HCT116 (cell line): ENCODE measurements around the gene TIAM2. TPM values are rescaled to one million over a fixed set of nuclear protein-coding genes. Genes with fewer than 3 reads are reported as not detected.

Experiments used
- ATAC-seq: fragments of 200-7000 bp; cut with Tn5 transposase; 2 replicates; pipeline ENCODE4 v1.9.1; 2020; ENCODE audit warnings: mild to moderate bottlenecking, moderate library complexity
- BruUV-seq: library from RNA; stranded (reverse); fragments of 400-500 nt; replicated peaks from 2 replicates; lab custom pipeline; 2021; lab: Mats Ljungman, UMichigan
- CTCF ChIA-PET: fragments of 300-600 bp; sonication (Branson Sonifier 250); formaldehyde crosslinking; loops from one replicate; lab custom pipeline; 2021; ENCODE audit warnings: antibody characterized with exemption; lab: Charles Lee
- POLR2A ChIA-PET: fragments of 300-600, 350-600 bp; sonication (Branson Sonifier 250); formaldehyde crosslinking; loops from one replicate; lab custom pipeline; 2021; ENCODE audit warnings: antibody characterized with exemption; lab: Charles Lee
- RAD21 ChIA-PET, 2 experiments: fragments of 300-600 bp; sonication (Branson Sonifier 250); formaldehyde crosslinking; loops; one replicate each; lab custom pipeline; 2023; ENCODE audit warnings: low total read pairs in 2 of 2; ENCODE audit not compliant: uncharacterized antibody in 2 of 2, unreplicated experiment in 2 of 2, low non-redundant PET in 1 of 2; lab: Charles Lee
- DNase-seq: peaks from one replicate; pipeline ENCODE4 v3.0.0-alpha.2; 2010; ENCODE audit warnings: low read depth, low spot score
- H2AFZ ChIP-seq: fragments of 200-600 bp; shearing (Covaris generic), sonication (generic); 2 replicates; pipeline ENCODE4 v1.6.1; 2017; ENCODE audit warnings: low read depth, mixed run types, mixed read lengths, antibody characterized with exemption, low read length; ENCODE audit not compliant: poor library complexity, severe bottlenecking
- H3K27ac ChIP-seq: 2 replicates; pipeline ENCODE4 v1.5.1; 2012; ENCODE audit warnings: low read depth, low read length
- H3K27me3 ChIP-seq: fragments of 200-600 bp; sonication (generic); 2 replicates; pipeline ENCODE4 v1.6.1; 2016; ENCODE audit warnings: mixed run types, low read length, mixed read lengths; ENCODE audit not compliant: insufficient read depth
- H3K36me3 ChIP-seq, 2 experiments: fragments of 200-500 bp in 1 of 2; fragments of 200-600 bp in 1 of 2; sonication (Bioruptor generic) in 1 of 2; sonication (generic) in 1 of 2; 2 replicates each; pipeline versions ENCODE4 v1.5.1 to v1.6.1; 2014 to 2016; ENCODE audit warnings: low read length in 2 of 2, inconsistent platforms in 1 of 2, mixed read lengths in 1 of 2, mixed run types in 1 of 2; ENCODE audit not compliant: insufficient read depth in 2 of 2, control insufficient read depth in 1 of 2
- H3K4me1 ChIP-seq, 2 experiments: fragments of 200-600 bp in 1 of 2; sonication (generic) in 1 of 2; 2 replicates each; pipeline versions ENCODE4 v1.5.1 to v1.6.1; 2012 to 2017; ENCODE audit warnings: low read length in 2 of 2, inconsistent platforms in 1 of 2, mild to moderate bottlenecking in 1 of 2, mixed read lengths in 1 of 2, mixed run types in 1 of 2, moderate library complexity in 1 of 2; ENCODE audit not compliant: insufficient read depth in 2 of 2, control insufficient read depth in 1 of 2
- H3K4me2 ChIP-seq: fragments of 200-600 bp; sonication (generic); 2 replicates; pipeline ENCODE4 v1.6.1; 2017; ENCODE audit warnings: mixed run types, low read length, mixed read lengths
- H3K4me3 ChIP-seq, 2 experiments: fragments of 200-600 bp in 1 of 2; sonication (generic) in 1 of 2; replicated peaks in 1 of 2; 2 replicates each; pipeline ENCODE4 v1.5.1; 2011 to 2016; ENCODE audit warnings: low read length in 2 of 2, control low read depth in 1 of 2, low read depth in 1 of 2, mild to moderate bottlenecking in 1 of 2, mixed read lengths in 1 of 2, mixed run types in 1 of 2
- H3K79me2 ChIP-seq: fragments of 200-600 bp; sonication (generic); 2 replicates; pipeline ENCODE4 v1.6.1; 2017; ENCODE audit warnings: mild to moderate bottlenecking, mixed run types, low read length, moderate library complexity, mixed read lengths; ENCODE audit not compliant: insufficient read depth
- H3K9ac ChIP-seq: fragments of 200-600 bp; sonication (generic); 2 replicates; pipeline ENCODE4 v1.6.1; 2016; ENCODE audit warnings: low read length, mixed read lengths
- H3K9me2 ChIP-seq: fragments of 200-600 bp; sonication (generic), shearing (Covaris generic); 2 replicates; pipeline ENCODE4 v1.6.1; 2017; ENCODE audit warnings: mixed run types, mild to moderate bottlenecking, moderate library complexity; ENCODE audit not compliant: insufficient read depth
- H3K9me3 ChIP-seq, 2 experiments: fragments of 200-500 bp in 1 of 2; fragments of 200-600 bp in 1 of 2; sonication (Bioruptor generic) in 1 of 2; sonication (generic) in 1 of 2; 2 replicates each; pipeline ENCODE4 v1.6.1; 2014 to 2017; ENCODE audit warnings: low read length in 2 of 2, mixed read lengths in 2 of 2, inconsistent platforms in 1 of 2, low read depth in 1 of 2, mild to moderate bottlenecking in 1 of 2, mixed run types in 1 of 2, moderate library complexity in 1 of 2; ENCODE audit not compliant: control insufficient read depth in 1 of 2, insufficient read depth in 1 of 2
- H4K20me1 ChIP-seq: fragments of 200-600 bp; sonication (generic), shearing (Covaris generic); 2 replicates; pipeline ENCODE4 v1.6.1; 2017; ENCODE audit warnings: mixed run types, mild to moderate bottlenecking, moderate library complexity; ENCODE audit not compliant: insufficient read depth
- EGR1 ChIP-seq: IDR thresholded peaks from 2 replicates; pipeline ENCODE4 v1.6.1; 2012; ENCODE audit warnings: low read depth
- ELF1 ChIP-seq: IDR thresholded peaks from 2 replicates; pipeline ENCODE4 v1.6.1; 2012; ENCODE audit warnings: low read depth, borderline replicate concordance
- EZH2phosphoT487 ChIP-seq: fragments of 200-600 bp; IDR thresholded peaks from 2 replicates; pipeline ENCODE4 v1.6.1; 2018; ENCODE audit warnings: antibody characterized with exemption, borderline replicate concordance
- JUND ChIP-seq: IDR thresholded peaks from 2 replicates; pipeline ENCODE4 v1.6.1; 2012
- POLR2A ChIP-seq: IDR thresholded peaks from 2 replicates; pipeline ENCODE4 v1.7.0; 2011; ENCODE audit warnings: borderline replicate concordance; ENCODE audit not compliant: insufficient read depth, insufficient read length; ENCODE audit errors: extremely low read depth
- POLR2AphosphoS5 ChIP-seq: IDR thresholded peaks from 2 replicates; pipeline ENCODE4 v1.6.1; 2011; ENCODE audit warnings: mild to moderate bottlenecking, low read depth, low read length, moderate library complexity
- RAD21 ChIP-seq: IDR thresholded peaks from 2 replicates; pipeline ENCODE4 v1.6.1; 2012; ENCODE audit warnings: low read depth, mild to moderate bottlenecking
- TCF7L2 ChIP-seq: IDR thresholded peaks from 2 replicates; pipeline ENCODE4 v1.7.0; 2011; ENCODE audit warnings: borderline replicate concordance, inconsistent platforms; ENCODE audit not compliant: insufficient read depth, insufficient read length; ENCODE audit errors: extremely low read depth
- YY1 ChIP-seq: IDR thresholded peaks from 2 replicates; pipeline ENCODE4 v1.6.1; 2011; ENCODE audit warnings: low read length, low read depth, moderate library complexity, mild to moderate bottlenecking; ENCODE audit not compliant: insufficient replicate concordance; ENCODE audit errors: extremely low read depth
- ZNF274 ChIP-seq: fragments of 200-500 bp; sonication (Bioruptor generic); IDR thresholded peaks from 2 replicates; pipeline ENCODE4 v1.6.1; 2014; ENCODE audit warnings: mild to moderate bottlenecking, low read depth, low read length, inconsistent platforms
- intact Hi-C: fragments of 100-400 bp; cut with micrococcal nuclease; formaldehyde crosslinking; loops from 2 replicates; pipeline ENCODE4 v1.10.0; 2022
- total RNA-seq: library from RNA; stranded (reverse); gene quantifications from one replicate; pipeline ENCODE4 v1.2.1, GENCODE V29; 2021; ENCODE audit not compliant: unreplicated experiment
- TF ChIP-seq, protein P1 (sequence below): IDR thresholded peaks from 2 replicates; pipeline ENCODE4 v1.6.1; 2011; ENCODE audit warnings: mild to moderate bottlenecking, low read length, moderate library complexity; ENCODE audit not compliant: insufficient replicate concordance; ENCODE audit errors: extremely low read depth
- TF ChIP-seq, protein P2 (sequence below): IDR thresholded peaks from 2 replicates; pipeline ENCODE4 v1.6.1; 2012
- TF ChIP-seq, protein P3 (sequence below): IDR thresholded peaks from 2 replicates; pipeline ENCODE4 v1.6.1; 2012

The TIAM2 gene
- total RNA-seq, 1 experiment from 2014 or later = 9.4 TPM

DNA sequence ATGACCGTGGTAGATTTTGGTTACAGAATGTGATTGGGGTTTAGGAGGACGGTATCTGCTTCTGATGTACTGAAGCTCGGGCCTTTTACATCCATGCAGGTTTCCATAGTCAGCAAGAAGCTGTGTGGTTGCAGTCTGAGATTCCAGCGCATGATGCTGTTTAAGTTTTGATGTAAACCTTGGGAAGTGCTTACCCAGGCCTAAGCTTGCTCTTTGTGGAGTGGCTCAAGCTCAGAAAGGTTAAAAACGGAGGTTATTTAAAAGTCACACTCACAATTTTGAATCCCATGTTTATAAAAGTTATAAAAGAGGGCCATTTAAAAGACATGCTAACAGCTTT lies 121.4 kb downstream of the TIAM2 start (continued):
- TF ChIP-seq, protein P1, sequence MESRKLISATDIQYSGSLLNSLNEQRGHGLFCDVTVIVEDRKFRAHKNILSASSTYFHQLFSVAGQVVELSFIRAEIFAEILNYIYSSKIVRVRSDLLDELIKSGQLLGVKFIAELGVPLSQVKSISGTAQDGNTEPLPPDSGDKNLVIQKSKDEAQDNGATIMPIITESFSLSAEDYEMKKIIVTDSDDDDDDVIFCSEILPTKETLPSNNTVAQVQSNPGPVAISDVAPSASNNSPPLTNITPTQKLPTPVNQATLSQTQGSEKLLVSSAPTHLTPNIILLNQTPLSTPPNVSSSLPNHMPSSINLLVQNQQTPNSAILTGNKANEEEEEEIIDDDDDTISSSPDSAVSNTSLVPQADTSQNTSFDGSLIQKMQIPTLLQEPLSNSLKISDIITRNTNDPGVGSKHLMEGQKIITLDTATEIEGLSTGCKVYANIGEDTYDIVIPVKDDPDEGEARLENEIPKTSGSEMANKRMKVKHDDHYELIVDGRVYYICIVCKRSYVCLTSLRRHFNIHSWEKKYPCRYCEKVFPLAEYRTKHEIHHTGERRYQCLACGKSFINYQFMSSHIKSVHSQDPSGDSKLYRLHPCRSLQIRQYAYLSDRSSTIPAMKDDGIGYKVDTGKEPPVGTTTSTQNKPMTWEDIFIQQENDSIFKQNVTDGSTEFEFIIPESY = no peak
- TF ChIP-seq, protein P2, sequence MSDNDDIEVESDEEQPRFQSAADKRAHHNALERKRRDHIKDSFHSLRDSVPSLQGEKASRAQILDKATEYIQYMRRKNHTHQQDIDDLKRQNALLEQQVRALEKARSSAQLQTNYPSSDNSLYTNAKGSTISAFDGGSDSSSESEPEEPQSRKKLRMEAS = no peak
- no peak for TF ChIP-seq TCF7L2

DNA sequence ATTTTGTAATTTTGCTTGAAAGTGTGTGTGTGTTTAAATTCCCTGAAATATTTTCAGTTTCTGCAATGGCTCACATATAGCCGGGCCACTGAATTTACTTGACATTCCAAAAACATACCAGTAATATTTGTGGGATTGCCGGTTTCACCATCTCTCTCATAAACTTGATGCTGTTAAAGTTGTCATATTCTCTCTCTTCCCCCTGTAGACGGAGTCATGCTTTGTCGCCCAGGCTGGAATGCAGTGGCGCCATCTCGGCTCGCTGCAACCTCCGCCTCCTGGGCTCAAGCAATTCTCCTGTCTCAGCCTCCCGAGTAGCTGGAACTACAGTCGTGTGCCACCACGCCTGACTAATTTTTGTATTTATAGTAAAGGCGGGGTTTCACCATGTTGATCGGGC lies 122.1 kb downstream of the TIAM2 start:
- ATAC-seq (peak; percentile 32), DNase-seq (no peak)
- Histone ChIP-seq H3K9me2 (no peaks in the 10 kb centered on the region), H3K79me2 (no peaks in the 10 kb centered on the region), H3K4me1 (peaks cover 4 to 13% of the 10 kb centered on the region in 2 experiments; a peak in 3 of 4 replicates), H4K20me1 (no peaks in the 10 kb centered on the region), H3K4me2 (peak overlapping the region; percentile 53), H3K4me3 (no peak overlapping the region), H3K36me3 (no peaks in the 10 kb centered on the region), H3K27ac (no peak overlapping the region), H3K9ac (no peak overlapping the region), H3K27me3 (no peaks in the 10 kb centered on the region), H3K9me3 (no peaks in the 10 kb centered on the region), H2AFZ (no peak overlapping the region)
- ChIA-PET RAD21 (no interaction called here), CTCF (no interaction called here), POLR2A (no interaction called here)
- BruUV-seq = no TSS peak
- TF ChIP-seq, protein P3, sequence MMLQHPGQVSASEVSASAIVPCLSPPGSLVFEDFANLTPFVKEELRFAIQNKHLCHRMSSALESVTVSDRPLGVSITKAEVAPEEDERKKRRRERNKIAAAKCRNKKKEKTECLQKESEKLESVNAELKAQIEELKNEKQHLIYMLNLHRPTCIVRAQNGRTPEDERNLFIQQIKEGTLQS = no peak
- no peak for TF ChIP-seq POLR2A
- TF ChIP-seq RAD21 = no peak
- no peak for TF ChIP-seq POLR2AphosphoS5
- no peak for TF ChIP-seq EZH2phosphoT487
- TF ChIP-seq ELF1 = no peak
- no peak for TF ChIP-seq YY1
- TF ChIP-seq ZNF274 = no peak
- TF ChIP-seq JUND = no peak
- TF ChIP-seq, protein P2 = no peak
- TF ChIP-seq TCF7L2 = no peak
- TF ChIP-seq EGR1 = no peak
- intact Hi-C loops = no loop called here
